H1 (cell line): ENCODE measurements around the gene CCR1. TPM values are rescaled to one million over a fixed set of nuclear protein-coding genes. Genes with fewer than 3 reads are reported as not detected.

Source experiments
- CTCF ChIA-PET: fragments of 300-600 bp; sonication (Branson Sonifier 250); formaldehyde crosslinking; loops from one replicate; lab custom pipeline; 2021; ENCODE audit not compliant: partially characterized antibody; lab: Charles Lee
- POLR2A ChIA-PET: fragments of 300-600 bp; sonication (Branson Sonifier 250); formaldehyde crosslinking; loops from one replicate; lab custom pipeline; 2021; ENCODE audit warnings: inconsistent platforms; ENCODE audit not compliant: partially characterized antibody; lab: Charles Lee
- DNase-seq, 2 experiments: peaks; one replicate each; pipeline versions ENCODE4 v3.0.0 to v3.0.0-alpha.2; 2010 to 2022; ENCODE audit warnings: low spot score in 2 of 2, low read depth in 1 of 2, mixed read lengths in 1 of 2
- FAIRE-seq: peaks from 2 replicates; lab custom pipeline; 2011; peaks lifted over from hg19 to GRCh38; lab: Jason Lieb, UNC
- H2AFZ ChIP-seq: 2 replicates; pipeline ENCODE4 v1.8.1; 2012; ENCODE audit warnings: low read length, inconsistent platforms
- H2AK5ac ChIP-seq: 2 replicates; pipeline ENCODE4 v1.6.1; 2013; ENCODE audit warnings: low read depth, low read length
- H2BK120ac ChIP-seq: replicated peaks from 2 replicates; pipeline ENCODE3; 2013; ENCODE audit warnings: low read depth, low read length, inconsistent platforms
- H2BK12ac ChIP-seq: 2 replicates; pipeline ENCODE4 v1.6.1; 2013; ENCODE audit warnings: low read depth, low read length
- H2BK15ac ChIP-seq: 2 replicates; pipeline ENCODE4 v1.6.1; 2013; ENCODE audit warnings: low read length
- H2BK20ac ChIP-seq: 2 replicates; pipeline ENCODE4 v1.6.1; 2013; ENCODE audit warnings: low read length
- H2BK5ac ChIP-seq: 2 replicates; pipeline ENCODE4 v1.6.1; 2013; ENCODE audit warnings: low read depth, low read length
- H3K14ac ChIP-seq: 2 replicates; pipeline ENCODE4 v1.6.1; 2013; ENCODE audit warnings: inconsistent platforms; ENCODE audit not compliant: insufficient read length
- H3K18ac ChIP-seq: 2 replicates; pipeline ENCODE4 v1.6.1; 2013; ENCODE audit warnings: low read length; ENCODE audit errors: extremely low read depth
- H3K23ac ChIP-seq: 2 replicates; pipeline ENCODE4 v1.6.1; 2013; ENCODE audit warnings: inconsistent platforms; ENCODE audit not compliant: insufficient read length
- H3K23me2 ChIP-seq: 2 replicates; pipeline ENCODE4 v1.6.1; 2013; ENCODE audit warnings: low read depth, low read length
- H3K27ac ChIP-seq: 2 replicates; pipeline ENCODE4 v1.6.1; 2011; ENCODE audit warnings: low read depth, low read length, inconsistent platforms
- H3K27me3 ChIP-seq, 4 experiments: replicated peaks in 1 of 4; 1 replicate in 1 of 4; 2 replicates in 3 of 4; pipeline versions ENCODE4 v1.6.1 to v1.8.1; 2011 to 2013; ENCODE audit warnings: low read length in 3 of 4, mild to moderate bottlenecking in 3 of 4, inconsistent platforms in 2 of 4, mixed read lengths in 2 of 4, moderate library complexity in 1 of 4; ENCODE audit not compliant: control insufficient read depth in 3 of 4, insufficient read depth in 3 of 4; ENCODE audit errors: extremely low read depth in 1 of 4
- H3K36me3 ChIP-seq, 4 experiments: 2 replicates each; pipeline versions ENCODE4 v1.6.1 to v1.8.1; 2011 to 2013; ENCODE audit warnings: mild to moderate bottlenecking in 4 of 4, low read length in 3 of 4, moderate library complexity in 2 of 4, control low read depth in 1 of 4, inconsistent platforms in 1 of 4; ENCODE audit not compliant: insufficient read depth in 4 of 4, control insufficient read depth in 2 of 4
- H3K4ac ChIP-seq: replicated peaks from 2 replicates; pipeline ENCODE3; 2013; ENCODE audit warnings: low read length, low read depth, mixed read lengths, inconsistent platforms; ENCODE audit not compliant: insufficient read length
- H3K4me1 ChIP-seq, 4 experiments: replicated peaks in 1 of 4; 1 replicate in 1 of 4; 2 replicates in 3 of 4; pipeline versions ENCODE4 v1.6.1 to v1.8.1; 2011 to 2013; ENCODE audit warnings: low read length in 3 of 4, inconsistent platforms in 2 of 4, mixed read lengths in 1 of 4; ENCODE audit not compliant: insufficient read depth in 4 of 4, control insufficient read depth in 3 of 4
- H3K4me2 ChIP-seq, 2 experiments: 2 replicates each; pipeline versions ENCODE4 v1.6.1 to v1.8.1; 2011 to 2013; ENCODE audit warnings: low read depth in 2 of 2, low read length in 2 of 2, control low read depth in 1 of 2, inconsistent platforms in 1 of 2, mild to moderate bottlenecking in 1 of 2; ENCODE audit not compliant: insufficient read depth in 1 of 2
- H3K4me3 ChIP-seq, 4 experiments: fragments of 200-600, 300-600 bp in 1 of 4; sonication (generic), shearing (Covaris generic), sonication (Bioruptor Twin) in 1 of 4; 2 replicates each; pipeline versions ENCODE4 v1.5.1 to v1.8.1; 2011 to 2016; ENCODE audit warnings: low read length in 4 of 4, low read depth in 3 of 4, control low read depth in 2 of 4, inconsistent platforms in 2 of 4, mild to moderate bottlenecking in 2 of 4, mixed read lengths in 1 of 4, moderate library complexity in 1 of 4; ENCODE audit not compliant: insufficient read depth in 2 of 4; ENCODE audit errors: extremely low read depth in 1 of 4
- H3K56ac ChIP-seq: replicated peaks from 2 replicates; pipeline ENCODE3; 2013; ENCODE audit warnings: low read depth, mild to moderate bottlenecking, mixed read lengths, low read length, inconsistent platforms; ENCODE audit not compliant: insufficient read length
- H3K79me1 ChIP-seq: 2 replicates; pipeline ENCODE4 v1.6.1; 2013; ENCODE audit warnings: low read depth, low read length, control low read depth
- H3K79me2 ChIP-seq, 2 experiments: 2 replicates each; pipeline versions ENCODE4 v1.6.1 to v1.8.1; 2012 to 2013; ENCODE audit warnings: low read length in 2 of 2, mild to moderate bottlenecking in 2 of 2, inconsistent platforms in 1 of 2; ENCODE audit not compliant: insufficient read depth in 2 of 2, control insufficient read depth in 1 of 2
- H3K9ac ChIP-seq, 4 experiments: replicated peaks in 1 of 4; 1 replicate in 1 of 4; 2 replicates in 3 of 4; pipeline versions ENCODE4 v1.6.1 to v1.8.1; 2011 to 2013; ENCODE audit warnings: low read depth in 3 of 4, low read length in 3 of 4, control low read depth in 2 of 4, mild to moderate bottlenecking in 2 of 4, moderate library complexity in 2 of 4, inconsistent platforms in 1 of 4; ENCODE audit errors: extremely low read depth in 1 of 4
- H3K9me3 ChIP-seq, 2 experiments: 2 replicates each; pipeline versions ENCODE4 v1.6.1 to v1.8.1; 2012 to 2013; ENCODE audit warnings: mild to moderate bottlenecking in 2 of 2, moderate library complexity in 2 of 2, control low read depth in 1 of 2, inconsistent platforms in 1 of 2, low read depth in 1 of 2, low read length in 1 of 2, mixed read lengths in 1 of 2; ENCODE audit not compliant: insufficient read depth in 2 of 2
- H4K20me1 ChIP-seq, 2 experiments: replicated peaks in 1 of 2; 2 replicates each; pipeline versions ENCODE3 to v1.8.1; 2011 to 2013; ENCODE audit warnings: inconsistent platforms in 2 of 2, low read length in 2 of 2, mild to moderate bottlenecking in 1 of 2; ENCODE audit not compliant: insufficient read depth in 2 of 2, control insufficient read depth in 1 of 2
- H4K5ac ChIP-seq: 2 replicates; pipeline ENCODE4 v1.6.1; 2013; ENCODE audit warnings: low read length, low read depth, mixed read lengths, inconsistent platforms; ENCODE audit not compliant: insufficient read length
- H4K8ac ChIP-seq: 2 replicates; pipeline ENCODE4 v1.8.0; 2013; ENCODE audit warnings: mild to moderate bottlenecking, moderate library complexity, low read length, inconsistent platforms; ENCODE audit not compliant: insufficient read depth; ENCODE audit errors: extremely low read depth
- H4K91ac ChIP-seq: replicated peaks from 2 replicates; pipeline ENCODE3; 2013; ENCODE audit warnings: low read length, mixed read lengths, inconsistent platforms; ENCODE audit not compliant: insufficient read length
- BACH1 ChIP-seq: IDR thresholded peaks from 2 replicates; pipeline ENCODE4 v1.6.1; 2012; ENCODE audit warnings: low read length, improper control_type of control experiment
- CEBPB ChIP-seq: IDR thresholded peaks from 2 replicates; pipeline ENCODE4 v1.6.1; 2012; ENCODE audit warnings: low read depth, low read length
- HDAC6 ChIP-seq: IDR thresholded peaks from one replicate; pipeline ENCODE4 v1.7.1; 2012; ENCODE audit warnings: low read depth, mild to moderate bottlenecking, inconsistent platforms, low read length, moderate library complexity
- MAFK ChIP-seq: IDR thresholded peaks from 2 replicates; pipeline ENCODE4 v1.6.1; 2012; ENCODE audit warnings: low read depth, mild to moderate bottlenecking, improper control_type of control experiment, low read length
- POLR2A ChIP-seq, 2 experiments: IDR thresholded peaks; 1 replicate in 1 of 2; 2 replicates in 1 of 2; pipeline ENCODE4 v1.6.1; 2011; ENCODE audit warnings: low read depth in 2 of 2, low read length in 2 of 2, mild to moderate bottlenecking in 2 of 2; ENCODE audit errors: control extremely low read depth in 1 of 2
- SAP30 ChIP-seq: fragments of 300-600 bp; sonication (generic); IDR thresholded peaks from 2 replicates; pipeline ENCODE4 v1.7.1; 2012; ENCODE audit warnings: low read length, moderate library complexity, mild to moderate bottlenecking, inconsistent platforms; ENCODE audit not compliant: insufficient read depth, insufficient replicate concordance
- TBP ChIP-seq: IDR thresholded peaks from 2 replicates; pipeline ENCODE4 v1.6.1; 2011; ENCODE audit warnings: low read depth, low read length, improper control_type of control experiment
- ZNF274 ChIP-seq: IDR thresholded peaks from 2 replicates; pipeline ENCODE4 v1.7.0; 2012; ENCODE audit warnings: low read length, borderline replicate concordance; ENCODE audit errors: extremely low read depth
- WGBS, 2 experiments: shearing (Covaris generic) in 1 of 2; methylation state at CpG; one replicate each; pipeline versions ENCODE4 v1.1.6 to v1.1.7; 2013 to 2015; ENCODE audit warnings: low lambda C conversion rate in 2 of 2, mixed read lengths in 2 of 2, inconsistent platforms in 1 of 2, low coverage in 1 of 2, missing lambda C conversion rate in 1 of 2; ENCODE audit not compliant: insufficient replicate concordance in 2 of 2, insufficient coverage in 1 of 2, insufficient read length in 1 of 2; ENCODE audit errors: extremely low coverage in 1 of 2, missing lambda C conversion rate in 1 of 2; 5-methylcytosine and 5-hydroxymethylcytosine counted together
- polyA plus RNA-seq, 7 experiments: library from polyadenylated mRNA; depleted of rRNA in 3 of 7; stranded (reverse) in 5 of 7; unstranded in 2 of 7; fragments of >200 nt in 5 of 7; fragments of 200-250 nt in 2 of 7; gene quantifications; 1 replicate in 5 of 7; 2 replicates in 1 of 7; 4 replicates in 1 of 7; pipeline versions ENCODE4 v1.2.1 to v1.2.3, GENCODE V29; 2011 to 2013; ENCODE audit warnings: missing spikeins in 2 of 7, mixed read lengths in 2 of 7
- total RNA-seq: library from RNA; stranded (reverse); fragmentation: NEBNext Ultra II Directional; extraction: Animal tissue kit (Norgen Biotek cat#: 25700); gene quantifications from 2 replicates; pipeline ENCODE4 v1.2.1, GENCODE V29; 2021
- TF ChIP-seq, protein P1 (sequence below): IDR thresholded peaks from 2 replicates; pipeline ENCODE4 v1.6.1; 2011; ENCODE audit warnings: low read depth, mild to moderate bottlenecking, low read length; ENCODE audit not compliant: insufficient read depth

The CCR1 gene
- total and polyA plus RNA-seq, 2 of the 8 experiments (the other 6 are each of a cell fraction or from before 2014, with no cell fraction given): not detected

DNA sequence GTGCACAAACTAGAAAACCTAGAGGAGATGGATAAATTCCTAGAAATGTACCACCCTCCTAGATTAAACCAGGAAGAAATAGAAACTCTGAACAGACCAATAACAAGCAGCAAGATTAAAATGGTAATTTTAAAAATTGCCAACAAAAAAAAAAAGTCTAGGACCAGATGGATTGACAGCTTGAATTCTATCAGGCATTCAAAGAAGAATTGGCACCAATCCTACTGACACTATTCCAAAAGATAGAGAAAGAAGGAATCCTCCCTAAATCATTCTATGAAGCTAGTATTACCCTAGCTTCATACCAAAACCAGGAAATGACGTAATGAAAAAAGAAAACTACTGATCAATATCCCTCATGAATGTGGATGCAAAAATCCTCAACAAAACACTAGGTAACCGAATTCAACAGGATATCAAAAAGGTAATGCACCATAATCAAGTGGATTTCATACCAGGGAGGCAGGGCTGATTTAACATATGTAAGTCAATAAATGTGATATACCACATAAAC lies 10.1 kb upstream of the CCR1 start:
- no peak for TF ChIP-seq CEBPB
- no peak for TF ChIP-seq SAP30
- TF ChIP-seq HDAC6: no peak
- TF ChIP-seq POLR2A (IDR thresholded peaks at IDR 0.05; ENCODE audit: control extremely low read depth in 1 of 2, low read depth in 2 of 2, low read length in 2 of 2): no peak
- no peak for TF ChIP-seq ZNF274
- no peak for TF ChIP-seq MAFK
- TF ChIP-seq, protein P1, sequence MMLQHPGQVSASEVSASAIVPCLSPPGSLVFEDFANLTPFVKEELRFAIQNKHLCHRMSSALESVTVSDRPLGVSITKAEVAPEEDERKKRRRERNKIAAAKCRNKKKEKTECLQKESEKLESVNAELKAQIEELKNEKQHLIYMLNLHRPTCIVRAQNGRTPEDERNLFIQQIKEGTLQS: no peak
- TF ChIP-seq BACH1: no peak
- TF ChIP-seq TBP: no peak
- no peaks in the 10 kb centered on the region; a peak in 1 of 4 replicates for H3K9me3 ChIP-seq
- H4K91ac ChIP-seq: no peak overlapping the region
- H3K27me3 ChIP-seq: no peaks in the 10 kb centered on the region
- H4K8ac ChIP-seq: no peak overlapping the region
- 0 out of 7 replicates have a peak, but pooled peaks cover 0 to 4% (median 0%) of the 10 kb centered on the region in 4 experiments for H3K4me1 ChIP-seq
- H3K23me2 ChIP-seq: no peaks in the 10 kb centered on the region
- no peak overlapping the region for H3K23ac ChIP-seq
- H2AFZ ChIP-seq: no peak overlapping the region
- no peak overlapping the region for H3K4ac ChIP-seq
- no peaks in the 10 kb centered on the region for H4K20me1 ChIP-seq
- H3K14ac ChIP-seq: no peak overlapping the region
- no peak overlapping the region for H2AK5ac ChIP-seq
- H3K4me3 ChIP-seq: no peak overlapping the region
- no peaks in the 10 kb centered on the region for H3K79me1 ChIP-seq
- H4K5ac ChIP-seq: no peak overlapping the region
- POLR2A ChIA-PET: no interaction called here
- no peak overlapping the region for H3K4me2 ChIP-seq
- FAIRE-seq (no peak), DNase-seq (no peak)
- H2BK12ac ChIP-seq: no peak overlapping the region
- CTCF ChIA-PET: interaction anchor here (0.6 to 7.1 kb wide), 8 partner anchors 10 to 540 kb away, joined by 3 to 164 read pairs (median 3); partner anchors contain the start of genes CCR1 and CCR5
- 93% methylated on average over 2 of the region's 2 CpGs; no CpG with 5 or more reads in 1 of the 2 experiments for WGBS, 2 experiments
- H2BK20ac ChIP-seq: no peak overlapping the region
- H3K79me2 ChIP-seq: no peaks in the 10 kb centered on the region
- H3K36me3 ChIP-seq: no peaks in the 10 kb centered on the region
- no peak overlapping the region for H3K27ac ChIP-seq
- no peak overlapping the region for H2BK15ac ChIP-seq
- no peak overlapping the region for H3K18ac ChIP-seq
- no peak overlapping the region for H3K9ac ChIP-seq
- no peak overlapping the region for H2BK5ac ChIP-seq
- H3K56ac ChIP-seq: no peak overlapping the region
- H2BK120ac ChIP-seq: no peak overlapping the region
